ENCODE measurements around the gene RASGEF1C.

RASGEF1C gene

DNA sequence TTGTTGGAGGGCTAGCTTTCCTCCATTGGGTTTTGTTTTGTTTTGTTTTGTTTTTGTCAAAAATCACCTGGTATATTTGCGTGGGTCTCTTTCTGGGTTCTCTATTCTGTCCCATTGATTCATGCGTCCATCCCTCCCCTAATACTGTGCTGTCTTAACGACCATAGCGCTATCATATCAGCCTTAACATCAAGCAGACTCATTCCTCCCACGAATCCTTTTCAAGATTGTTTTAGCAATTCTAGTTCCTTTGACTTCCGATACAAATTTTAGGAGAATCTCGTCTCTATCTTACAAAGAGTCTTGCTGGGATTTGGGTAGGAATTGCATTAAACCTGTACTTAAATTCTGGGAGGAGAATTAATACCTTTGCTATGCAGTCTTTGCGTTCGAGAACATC, 106.4 kb downstream of the RASGEF1C start:
- DNase-seq (ENCODE audit: low read depth): no peak
- TF ChIP-seq, protein P1, sequence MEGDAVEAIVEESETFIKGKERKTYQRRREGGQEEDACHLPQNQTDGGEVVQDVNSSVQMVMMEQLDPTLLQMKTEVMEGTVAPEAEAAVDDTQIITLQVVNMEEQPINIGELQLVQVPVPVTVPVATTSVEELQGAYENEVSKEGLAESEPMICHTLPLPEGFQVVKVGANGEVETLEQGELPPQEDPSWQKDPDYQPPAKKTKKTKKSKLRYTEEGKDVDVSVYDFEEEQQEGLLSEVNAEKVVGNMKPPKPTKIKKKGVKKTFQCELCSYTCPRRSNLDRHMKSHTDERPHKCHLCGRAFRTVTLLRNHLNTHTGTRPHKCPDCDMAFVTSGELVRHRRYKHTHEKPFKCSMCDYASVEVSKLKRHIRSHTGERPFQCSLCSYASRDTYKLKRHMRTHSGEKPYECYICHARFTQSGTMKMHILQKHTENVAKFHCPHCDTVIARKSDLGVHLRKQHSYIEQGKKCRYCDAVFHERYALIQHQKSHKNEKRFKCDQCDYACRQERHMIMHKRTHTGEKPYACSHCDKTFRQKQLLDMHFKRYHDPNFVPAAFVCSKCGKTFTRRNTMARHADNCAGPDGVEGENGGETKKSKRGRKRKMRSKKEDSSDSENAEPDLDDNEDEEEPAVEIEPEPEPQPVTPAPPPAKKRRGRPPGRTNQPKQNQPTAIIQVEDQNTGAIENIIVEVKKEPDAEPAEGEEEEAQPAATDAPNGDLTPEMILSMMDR (IDR thresholded peaks at IDR 0.05; ENCODE audit: low read depth, low read length, missing control alignments): no peak
- H3K4me3 ChIP-seq (ENCODE audit: low read depth, low read length): no peak overlapping the region
- in situ Hi-C loops (cut with HindIII; ENCODE audit: low sequenced_read_pairs): no loop called here

DNA sequence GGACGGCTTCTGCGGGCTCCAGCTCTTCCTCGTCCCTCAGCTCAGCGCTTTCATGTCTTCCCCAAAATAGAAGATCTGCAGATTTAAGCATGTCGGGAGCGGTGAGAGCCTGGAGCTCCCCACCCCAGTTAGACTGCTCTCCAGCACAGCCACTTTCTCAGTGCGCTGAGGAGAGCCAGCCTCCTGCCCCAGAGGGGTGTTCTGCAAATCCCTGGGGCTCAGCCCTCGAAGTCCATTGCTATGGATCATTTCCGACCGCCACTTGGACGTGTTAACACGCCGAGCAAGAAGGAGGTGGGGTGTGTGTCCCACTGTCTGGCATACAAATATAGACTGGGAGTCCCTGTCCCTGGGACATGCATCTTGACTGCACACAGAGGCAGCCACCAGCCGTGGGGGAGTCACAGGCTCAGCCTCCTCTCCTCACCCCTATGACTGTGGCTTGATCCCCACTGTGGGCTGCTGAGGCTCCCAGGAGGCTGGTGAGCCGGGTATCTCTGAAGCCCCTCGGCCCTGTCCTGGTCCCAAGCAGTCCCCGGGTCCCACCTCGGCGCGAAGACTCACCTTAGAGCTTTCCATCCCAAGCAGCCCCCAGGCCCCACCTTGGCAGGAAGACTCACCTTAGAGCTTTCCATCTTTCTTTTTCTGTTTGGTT, 107.4 kb downstream of the RASGEF1C start:
- TF ChIP-seq, protein P1 (IDR thresholded peaks at IDR 0.05; ENCODE audit: low read depth, low read length, missing control alignments): no peak
- DNase-seq (ENCODE audit: low read depth): no peak
- in situ Hi-C loops (cut with HindIII; ENCODE audit: low sequenced_read_pairs): no loop called here
- H3K4me3 ChIP-seq (ENCODE audit: low read depth, low read length): no peak overlapping the region

DNA sequence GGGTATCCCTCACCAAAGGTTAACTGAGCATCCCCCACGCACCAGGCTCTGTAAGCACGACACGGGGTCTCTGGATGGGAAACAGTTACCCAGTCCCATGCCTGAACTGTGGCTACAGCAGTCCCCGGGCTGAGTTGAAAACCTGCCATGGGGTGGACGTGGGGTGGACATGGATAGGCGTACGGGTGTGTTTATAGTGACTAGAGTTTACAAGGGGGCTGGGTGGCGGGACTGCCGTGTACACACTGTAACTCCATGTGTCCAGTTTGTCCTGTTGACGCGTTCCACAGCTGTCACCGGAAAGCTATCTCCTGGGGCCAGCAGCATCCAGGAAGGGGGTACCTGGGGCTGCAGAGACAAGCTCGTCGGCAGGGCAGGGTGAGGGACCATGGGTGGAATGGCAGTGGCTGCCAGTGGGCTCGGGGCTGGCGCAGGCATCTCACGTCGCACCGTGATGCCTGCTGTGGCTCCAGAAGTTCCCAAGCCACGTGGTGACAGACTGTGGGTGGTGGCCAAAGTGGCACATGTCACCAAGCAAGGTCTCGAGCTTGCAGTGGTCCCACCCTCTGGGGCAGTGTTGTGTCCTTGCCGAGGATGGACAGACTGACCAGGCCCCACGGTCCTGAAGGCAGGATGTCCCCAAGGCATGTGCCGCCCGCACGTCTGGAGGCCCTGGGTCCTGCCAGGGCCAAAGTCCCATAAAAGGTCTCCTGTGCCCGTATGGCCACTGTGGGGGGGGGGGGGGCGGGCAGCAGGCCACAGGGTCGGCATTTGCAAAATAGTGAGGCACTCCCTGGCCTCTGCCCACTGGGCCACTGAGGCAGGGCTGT, 108.2 kb downstream of the RASGEF1C start:
- TF ChIP-seq, protein P1 (IDR thresholded peaks at IDR 0.05; ENCODE audit: low read depth, low read length, missing control alignments): no peak
- no peak overlapping the region for H3K4me3 ChIP-seq (ENCODE audit: low read depth, low read length)
- in situ Hi-C loops (cut with HindIII; ENCODE audit: low sequenced_read_pairs): no loop called here
- DNase-seq (ENCODE audit: low read depth): no peak

DNA sequence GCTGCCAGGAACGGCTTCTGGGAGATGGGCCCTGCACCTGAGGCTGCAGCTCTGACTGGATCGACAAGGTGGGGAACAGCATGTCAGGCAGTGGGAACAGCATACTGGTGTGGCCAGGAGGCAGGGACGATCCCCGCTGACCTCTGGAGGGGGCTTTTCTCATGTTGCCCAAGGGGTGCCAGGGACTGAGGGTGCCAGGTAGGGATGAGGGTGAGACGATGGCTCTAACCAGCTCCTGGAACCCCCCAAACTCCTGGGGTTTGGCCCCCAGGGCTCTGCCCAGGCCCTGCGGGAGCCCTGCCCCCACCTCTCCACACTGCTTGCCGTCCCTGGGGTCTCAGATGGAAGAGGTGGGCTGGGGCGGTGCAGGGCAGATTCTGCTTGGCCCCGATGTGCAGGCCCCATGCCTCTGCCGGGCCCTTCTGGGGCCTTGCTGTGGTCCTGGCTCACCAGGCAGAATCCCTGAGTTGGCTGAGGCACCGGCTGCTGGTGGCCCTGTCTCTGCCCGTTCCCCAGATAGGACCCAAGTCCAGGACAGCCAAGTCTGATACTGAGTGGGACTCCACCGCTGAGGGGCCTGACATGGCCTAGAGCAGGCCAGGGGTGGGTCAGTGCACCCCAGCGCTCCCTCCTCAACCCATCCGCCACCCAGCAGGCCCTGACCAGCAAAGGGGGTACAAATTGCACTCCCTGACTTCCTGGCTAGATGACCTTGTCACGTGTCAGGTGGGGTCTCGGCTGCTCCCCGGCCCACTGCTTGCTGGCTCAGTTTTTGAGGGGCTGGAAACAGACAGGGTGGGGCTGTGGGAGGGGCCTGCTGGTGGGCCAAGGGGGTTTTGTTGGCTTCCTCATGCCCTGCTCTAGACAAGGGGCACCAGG, 109.0 kb downstream of the RASGEF1C start:
- DNase-seq (ENCODE audit: low read depth): no peak
- in situ Hi-C loops (cut with HindIII; ENCODE audit: low sequenced_read_pairs): no loop called here
- TF ChIP-seq, protein P1 (IDR thresholded peaks at IDR 0.05; ENCODE audit: low read depth, low read length, missing control alignments): no peak
- no peak overlapping the region for H3K4me3 ChIP-seq (ENCODE audit: low read depth, low read length)

DNA sequence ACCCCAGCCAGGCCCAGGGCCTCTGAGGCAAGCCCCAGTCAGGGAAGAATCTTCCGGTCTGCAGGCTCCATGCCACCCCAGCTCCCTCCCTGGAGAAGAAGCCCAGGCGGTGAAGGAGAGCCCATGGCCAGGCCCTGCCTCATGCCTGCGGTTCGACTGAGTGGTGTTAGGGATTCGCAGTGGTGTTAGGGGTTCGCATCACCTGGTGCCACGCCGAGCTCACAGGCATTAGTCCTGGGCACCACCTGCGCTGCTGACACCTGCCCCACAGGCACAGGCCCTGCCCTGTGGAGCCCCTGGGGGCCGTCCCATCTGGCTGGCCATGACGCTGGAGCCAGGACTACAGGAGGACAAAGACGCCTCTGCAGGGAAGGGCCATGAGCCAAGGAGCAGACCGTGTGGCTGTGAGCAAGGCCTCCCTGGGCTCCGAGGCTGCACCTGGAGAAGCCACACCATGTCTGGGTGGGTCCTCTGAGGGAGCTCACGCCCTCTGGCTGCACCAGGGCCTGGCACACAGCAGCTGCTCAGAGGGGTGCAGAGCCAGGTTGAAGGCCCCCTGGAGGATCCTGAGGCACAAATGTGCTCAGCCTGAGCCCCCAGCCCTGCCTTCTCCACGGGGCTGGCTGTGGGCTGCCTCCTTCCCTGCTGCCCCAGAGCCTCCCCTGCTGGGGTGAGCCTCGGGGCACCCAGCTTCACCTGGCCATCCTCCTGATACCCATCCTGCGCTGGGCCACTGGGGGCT, 109.8 kb downstream of the RASGEF1C start:
- TF ChIP-seq, protein P1 (IDR thresholded peaks at IDR 0.05; ENCODE audit: low read depth, low read length, missing control alignments): no peak
- in situ Hi-C loops (cut with HindIII; ENCODE audit: low sequenced_read_pairs): no loop called here
- DNase-seq (ENCODE audit: low read depth): no peak
- H3K4me3 ChIP-seq (ENCODE audit: low read depth, low read length): no peak overlapping the region

DNA sequence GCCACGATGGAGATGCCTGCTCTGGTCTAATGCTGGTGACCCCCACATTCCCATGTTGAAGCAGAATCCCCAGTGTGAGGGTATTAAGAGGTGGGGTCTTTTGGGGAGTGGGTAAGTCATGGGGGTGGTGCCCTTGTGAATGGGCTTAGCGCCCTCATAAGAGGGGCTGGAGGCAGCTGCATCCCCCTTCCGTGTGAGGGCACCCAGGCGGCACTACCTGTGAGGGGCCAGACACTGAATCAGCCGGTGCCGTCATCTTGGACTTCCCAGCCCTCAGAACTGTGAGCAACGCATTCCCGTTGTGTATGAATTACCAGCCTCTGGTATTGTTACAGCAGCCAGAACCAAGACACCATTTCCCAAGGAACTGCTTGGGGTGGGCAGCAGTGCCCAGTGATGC, 110.5 kb downstream of the RASGEF1C start:
- no peak overlapping the region for H3K4me3 ChIP-seq (ENCODE audit: low read depth, low read length)

More for the DNA sequence above, 110.5 kb downstream of the RASGEF1C start:
- TF ChIP-seq, protein P1 (IDR thresholded peaks at IDR 0.05; ENCODE audit: low read depth, low read length, missing control alignments): no peak
- no peak for DNase-seq (ENCODE audit: low read depth)
- in situ Hi-C loops (cut with HindIII; ENCODE audit: low sequenced_read_pairs): no loop called here

Measured in astrocyte of the cerebellum (primary cell).